DLD1 (cell line): ENCODE measurements around the gene HFE.
"Not testable (repeated sequence)": the region's sequence is repeated elsewhere in the genome, so short reads cannot be mapped to it uniquely, and the experiment has no call there.

Experiments used
- in situ Hi-C: cut with HindIII; loops from 2 replicates; pipeline ENCODE4 v1.10.0; 2017; ENCODE audit warnings: low sequenced_read_pairs

The HFE gene

DNA sequence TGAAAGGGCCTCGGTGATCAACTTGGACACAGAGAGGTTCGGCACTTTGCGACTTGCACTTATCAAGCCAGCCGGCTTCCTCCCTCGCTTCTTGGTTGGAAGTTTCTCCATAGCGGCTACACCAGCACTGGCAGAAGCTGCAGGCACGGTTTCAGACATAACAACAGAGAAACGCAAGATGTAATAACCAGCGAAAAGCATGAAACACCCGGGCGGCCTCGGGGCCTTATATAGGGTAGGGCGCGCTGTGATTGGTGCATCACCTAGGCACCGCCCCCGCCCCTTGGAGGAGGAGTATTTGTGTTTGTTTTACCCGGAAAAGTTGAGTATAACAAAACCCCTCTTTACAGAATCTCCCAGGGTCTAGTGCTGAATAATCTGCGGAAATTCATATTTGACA, 20.7 kb downstream of the HFE start:
- in situ Hi-C loops: no loop called here

DNA sequence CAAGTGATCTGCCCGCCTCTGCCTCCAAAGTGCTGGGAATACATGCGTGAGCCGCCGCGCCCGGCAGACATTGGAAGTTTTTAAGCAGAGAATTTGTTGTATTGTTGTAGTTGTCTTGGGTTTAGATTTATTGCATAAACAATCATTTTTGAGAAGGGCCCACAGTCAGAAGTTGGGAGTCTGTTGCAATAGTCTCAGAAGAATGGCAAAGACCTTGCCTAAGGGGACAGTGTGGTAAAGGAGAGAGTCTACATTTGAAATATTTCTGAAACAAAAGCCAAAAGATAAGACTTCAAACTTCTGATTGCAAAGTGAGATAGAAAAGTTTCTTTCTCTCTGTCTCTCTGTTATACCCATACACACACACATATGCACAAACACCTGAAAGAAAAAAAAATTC, 22.5 kb downstream of the HFE start:
- in situ Hi-C loops: no loop called here

DNA sequence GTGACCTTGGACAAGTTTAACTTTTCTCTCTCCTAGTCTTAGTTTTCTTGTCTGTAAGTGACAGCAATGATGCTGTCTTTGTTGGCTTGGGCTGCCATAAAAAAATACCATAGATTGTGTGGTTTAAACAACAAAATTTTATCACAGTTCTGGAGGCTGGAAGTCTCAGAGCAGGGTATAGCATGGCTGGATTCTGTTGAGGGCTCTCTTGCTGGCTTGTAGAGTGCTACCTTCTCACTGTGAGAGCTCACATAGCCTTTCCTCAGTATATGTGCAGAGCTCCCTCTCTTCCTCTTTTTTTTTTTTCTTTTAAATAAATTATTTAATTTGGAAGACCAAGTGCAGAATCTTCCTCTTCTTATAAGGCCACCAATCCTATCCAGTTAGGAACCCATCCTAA, 26.3 kb downstream of the HFE start:
- in situ Hi-C loops: no loop called here

DNA sequence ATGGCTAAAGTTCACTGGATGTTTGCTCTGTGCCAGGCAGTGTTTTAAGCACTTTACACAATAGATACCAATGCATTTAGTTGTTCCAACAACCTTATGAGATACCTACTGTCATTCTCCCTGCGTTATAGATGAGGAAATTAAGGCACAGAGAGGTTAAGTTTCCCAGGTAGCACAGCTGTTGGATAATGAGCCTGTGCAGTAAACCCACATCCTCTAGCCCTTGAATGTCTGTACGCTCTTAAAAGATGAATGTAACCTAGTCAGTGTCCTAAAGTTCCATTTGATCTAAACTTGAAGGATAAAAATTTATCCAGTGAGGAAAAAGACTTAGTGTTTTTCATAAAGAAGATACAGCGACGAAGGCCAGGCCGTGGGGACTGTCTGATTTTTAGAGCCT, 28.0 kb downstream of the HFE start:
- in situ Hi-C loops: no loop called here

DNA sequence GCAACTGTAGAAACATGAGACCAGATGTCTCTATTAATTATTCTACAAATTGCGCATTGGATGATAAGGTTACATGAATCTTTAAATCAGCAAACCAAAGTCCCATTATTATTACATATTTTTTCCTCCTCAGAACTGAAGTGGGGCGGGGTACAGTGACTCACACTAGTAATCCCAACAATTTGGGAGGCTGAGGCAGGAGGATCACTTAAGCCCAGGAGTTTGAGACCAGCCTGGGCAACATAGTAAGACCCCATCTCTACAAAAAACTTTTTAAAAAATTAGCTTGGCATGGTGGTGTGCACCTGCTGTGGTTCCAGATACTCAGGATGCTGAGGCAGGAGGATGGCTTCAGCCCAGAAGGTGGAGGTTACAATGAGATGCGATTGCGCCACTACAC, 29.0 kb downstream of the HFE start:
- in situ Hi-C loops: no loop called here

DNA sequence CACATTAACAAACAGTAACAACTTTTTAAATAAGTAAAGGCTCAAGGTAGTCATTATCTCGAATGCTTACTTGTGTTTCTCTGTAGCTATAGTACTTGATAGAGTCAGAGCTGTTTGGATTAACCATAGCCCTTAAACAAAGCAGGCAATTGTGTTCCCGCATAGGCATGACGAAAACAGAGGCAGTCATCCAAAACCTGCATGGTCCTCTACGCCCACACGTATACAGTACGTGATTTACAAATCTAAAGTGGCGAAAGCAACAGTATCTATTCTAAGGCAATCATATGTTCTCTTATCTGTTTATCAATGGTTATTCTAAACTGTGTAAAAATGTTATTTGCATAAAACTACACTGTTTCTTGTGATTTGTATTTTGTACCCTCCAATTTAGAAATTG, 31.8 kb downstream of the HFE start:
- in situ Hi-C loops: no loop called here

DNA sequence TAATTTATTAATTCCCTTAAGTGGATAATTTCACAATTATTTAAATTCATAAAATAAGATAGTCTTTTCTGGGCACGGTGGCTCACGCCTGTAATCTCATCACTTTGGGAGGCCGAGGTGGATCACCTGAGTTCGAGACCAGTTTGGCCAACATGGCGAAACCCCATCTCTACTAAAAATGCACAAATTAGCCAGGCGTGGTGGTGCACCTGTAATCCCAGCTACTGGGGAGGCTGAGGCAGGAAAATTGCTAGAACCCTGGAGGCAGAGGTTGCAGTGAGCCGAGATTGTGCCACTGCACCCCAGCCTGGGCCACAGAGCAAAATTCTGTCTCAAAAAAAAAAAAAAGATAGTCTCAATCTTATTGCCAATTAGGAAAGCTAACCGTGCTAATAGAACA, 32.9 kb downstream of the HFE start:
- in situ Hi-C loops: not testable (repeated sequence)

DNA sequence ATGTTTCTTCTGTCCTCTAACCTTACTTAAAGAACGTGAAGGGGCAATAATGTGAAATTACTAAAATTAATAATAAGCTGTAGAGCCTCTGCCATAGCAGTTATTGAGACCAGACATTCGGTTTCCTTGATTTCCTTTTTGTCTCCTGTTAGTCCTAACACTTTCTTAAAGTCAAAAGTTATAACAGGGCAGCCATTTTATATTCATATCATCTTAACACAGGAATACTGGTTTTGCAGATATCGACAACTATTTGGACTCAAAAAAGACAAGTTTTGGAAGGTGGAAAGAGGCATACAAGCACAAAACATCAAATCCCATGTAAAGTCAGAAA, 33.5 kb downstream of the HFE start:
- in situ Hi-C loops: no loop called here

DNA sequence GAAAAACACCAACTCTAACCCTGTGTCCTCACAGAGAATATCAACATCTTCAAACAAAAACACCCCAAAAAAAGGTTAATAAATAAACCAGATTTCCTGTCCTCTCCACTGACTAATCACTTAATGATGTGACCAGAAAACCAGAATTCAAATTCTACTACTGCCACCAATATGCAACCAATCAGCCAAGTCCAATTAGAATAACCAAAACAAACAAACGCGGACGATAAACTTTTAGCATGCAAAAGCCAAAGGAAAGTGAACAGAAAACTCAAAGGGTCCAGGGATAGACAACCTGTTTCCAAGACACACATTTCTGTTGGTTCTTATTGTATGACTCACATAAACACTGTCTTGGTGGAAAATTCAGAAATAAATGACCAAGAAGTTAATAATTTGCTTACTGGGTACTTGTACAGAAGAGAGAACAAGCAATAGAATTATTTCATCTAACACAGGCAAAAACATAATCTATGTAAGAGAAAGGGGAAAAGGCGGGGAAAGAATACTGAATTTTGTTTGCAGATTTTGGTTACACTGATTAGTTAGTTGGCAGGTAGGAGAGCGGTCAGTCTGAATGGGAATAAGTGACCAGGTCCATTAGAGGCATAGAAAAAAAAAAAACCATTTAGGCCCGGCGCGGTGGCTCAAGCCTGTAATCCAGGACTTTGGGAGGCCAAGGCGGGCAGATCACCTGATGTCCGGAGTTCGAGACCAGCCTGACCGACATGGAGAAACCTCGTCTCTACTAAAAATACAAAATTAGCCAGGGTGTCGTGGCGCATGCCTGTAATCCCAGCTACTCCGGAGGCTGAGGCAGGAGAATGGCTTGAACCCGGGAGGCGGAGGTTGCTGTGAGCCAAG, 34.1 kb downstream of the HFE start:
- in situ Hi-C loops: no loop called here

DNA sequence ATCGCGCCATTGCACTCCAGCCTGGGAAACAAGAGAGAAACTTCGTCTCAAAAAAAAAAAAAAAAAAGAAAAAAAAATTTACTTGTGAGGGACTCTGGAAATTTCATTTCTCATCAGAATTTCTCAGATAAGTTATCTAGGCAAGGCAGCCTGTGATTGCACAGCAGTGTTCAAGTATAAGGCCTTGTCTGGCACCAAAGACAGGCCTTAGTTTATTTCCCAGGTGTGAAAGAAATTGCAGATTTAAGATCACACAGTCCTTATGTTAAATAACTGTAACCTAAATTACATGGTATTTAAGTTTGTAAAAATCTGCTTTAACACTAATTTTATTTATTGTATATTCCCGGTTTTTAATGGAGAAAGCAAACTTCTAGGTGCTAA, 34.8 kb downstream of the HFE start:
- in situ Hi-C loops: no loop called here

DNA sequence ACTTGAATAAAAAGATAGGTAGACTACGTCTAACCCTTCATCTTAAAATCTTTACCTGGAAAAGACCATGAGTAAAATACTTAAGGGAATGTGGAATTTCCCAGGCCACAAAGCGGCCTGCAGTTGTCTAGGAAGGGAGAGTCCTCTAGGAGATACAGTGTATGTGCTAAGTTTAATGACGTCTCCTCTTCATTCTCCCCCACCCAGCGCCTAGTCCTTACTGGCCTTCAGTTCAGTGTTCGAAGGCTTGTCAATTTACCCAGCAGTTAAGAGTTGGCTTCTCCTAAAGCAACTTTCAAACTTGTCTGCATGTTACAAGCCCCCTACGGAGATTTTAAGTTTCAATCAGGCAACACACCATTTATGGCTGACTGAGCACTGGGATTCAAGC, 35.2 kb downstream of the HFE start:
- in situ Hi-C loops: no loop called here

DNA sequence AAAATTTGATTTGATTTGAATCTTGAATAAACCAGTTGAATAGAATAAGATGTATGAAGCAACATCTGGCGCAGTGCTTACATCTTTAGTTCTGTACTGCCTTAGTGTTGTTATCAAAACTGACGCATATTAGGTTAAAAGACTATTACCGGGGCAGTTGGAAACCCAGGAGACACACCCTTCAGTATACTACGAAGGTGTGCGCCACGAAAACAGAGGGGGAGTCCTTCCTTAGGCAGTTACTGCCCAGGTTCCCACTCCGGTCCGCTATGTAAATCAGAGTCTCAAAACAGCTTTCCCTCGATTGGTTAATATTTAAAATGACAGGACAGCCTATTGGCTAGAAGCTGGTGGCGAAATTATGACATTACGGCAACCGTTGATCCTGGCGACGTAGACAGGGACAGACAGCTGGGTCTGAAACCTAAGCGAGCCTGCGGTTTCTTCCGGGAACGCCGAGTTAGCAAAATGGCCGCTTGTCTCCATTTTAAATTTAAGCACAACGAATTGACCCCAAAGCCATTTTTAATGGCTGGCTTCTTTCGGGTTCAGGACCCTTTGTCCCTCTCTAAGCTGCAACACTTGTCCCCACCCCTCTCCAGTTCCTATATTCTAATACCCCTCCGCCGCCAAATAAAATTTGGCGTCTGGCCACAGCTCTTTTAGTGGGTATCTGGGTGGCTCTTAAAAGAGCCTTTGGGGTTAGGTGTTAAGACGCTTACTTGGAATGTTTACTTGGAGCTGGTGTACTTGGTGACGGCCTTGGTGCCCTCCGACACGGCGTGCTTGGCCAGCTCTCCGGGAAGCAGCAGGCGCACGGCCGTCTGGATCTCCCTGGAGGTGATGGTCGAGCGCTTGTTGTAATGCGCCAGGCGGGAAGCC, 35.8 kb downstream of the HFE start:
- in situ Hi-C loops: no loop called here

DNA sequence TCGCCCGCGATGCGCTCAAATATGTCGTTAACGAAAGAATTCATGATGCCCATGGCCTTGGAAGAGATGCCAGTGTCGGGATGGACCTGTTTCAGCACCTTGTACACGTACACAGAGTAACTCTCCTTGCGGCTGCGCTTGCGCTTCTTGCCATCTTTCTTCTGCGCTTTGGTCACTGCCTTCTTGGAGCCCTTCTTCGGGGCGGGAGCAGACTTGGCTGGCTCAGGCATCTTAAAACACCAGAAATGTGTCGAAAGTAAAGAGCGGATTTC, 36.4 kb downstream of the HFE start:
- in situ Hi-C loops: no loop called here

DNA sequence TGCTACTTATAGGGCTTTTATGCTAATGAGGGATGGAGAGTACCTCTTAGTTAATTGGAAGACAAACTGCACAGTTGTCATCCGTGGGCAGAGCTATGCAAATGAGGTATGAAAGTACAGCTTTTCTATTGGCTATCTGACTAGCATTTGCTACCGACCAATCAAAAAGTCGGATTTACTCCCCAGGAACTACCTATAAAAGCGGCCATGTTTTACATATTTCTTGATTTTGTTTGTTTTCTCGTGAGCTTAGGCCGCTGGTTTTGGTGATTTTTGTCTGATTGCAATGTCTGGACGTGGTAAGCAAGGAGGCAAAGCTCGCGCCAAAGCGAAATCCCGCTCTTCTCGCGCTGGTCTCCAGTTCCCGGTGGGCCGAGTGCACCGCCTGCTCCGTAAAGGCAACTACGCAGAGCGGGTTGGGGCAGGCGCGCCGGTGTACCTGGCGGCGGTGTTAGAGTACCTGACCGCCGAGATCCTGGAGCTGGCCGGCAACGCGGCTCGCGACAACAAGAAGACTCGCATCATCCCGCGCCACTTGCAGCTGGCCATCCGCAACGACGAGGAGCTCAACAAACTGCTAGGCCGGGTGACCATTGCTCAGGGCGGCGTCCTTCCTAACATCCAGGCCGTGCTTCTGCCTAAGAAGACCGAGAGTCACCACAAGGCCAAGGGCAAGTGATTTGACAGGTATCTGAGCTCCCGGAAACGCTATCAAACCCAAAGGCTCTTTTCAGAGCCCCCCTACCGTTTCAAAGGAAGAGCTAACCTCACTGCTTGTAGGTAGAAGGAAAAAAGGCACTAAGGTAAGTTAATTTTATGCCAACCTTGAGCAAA, 36.9 kb downstream of the HFE start:
- in situ Hi-C loops: no loop called here

DNA sequence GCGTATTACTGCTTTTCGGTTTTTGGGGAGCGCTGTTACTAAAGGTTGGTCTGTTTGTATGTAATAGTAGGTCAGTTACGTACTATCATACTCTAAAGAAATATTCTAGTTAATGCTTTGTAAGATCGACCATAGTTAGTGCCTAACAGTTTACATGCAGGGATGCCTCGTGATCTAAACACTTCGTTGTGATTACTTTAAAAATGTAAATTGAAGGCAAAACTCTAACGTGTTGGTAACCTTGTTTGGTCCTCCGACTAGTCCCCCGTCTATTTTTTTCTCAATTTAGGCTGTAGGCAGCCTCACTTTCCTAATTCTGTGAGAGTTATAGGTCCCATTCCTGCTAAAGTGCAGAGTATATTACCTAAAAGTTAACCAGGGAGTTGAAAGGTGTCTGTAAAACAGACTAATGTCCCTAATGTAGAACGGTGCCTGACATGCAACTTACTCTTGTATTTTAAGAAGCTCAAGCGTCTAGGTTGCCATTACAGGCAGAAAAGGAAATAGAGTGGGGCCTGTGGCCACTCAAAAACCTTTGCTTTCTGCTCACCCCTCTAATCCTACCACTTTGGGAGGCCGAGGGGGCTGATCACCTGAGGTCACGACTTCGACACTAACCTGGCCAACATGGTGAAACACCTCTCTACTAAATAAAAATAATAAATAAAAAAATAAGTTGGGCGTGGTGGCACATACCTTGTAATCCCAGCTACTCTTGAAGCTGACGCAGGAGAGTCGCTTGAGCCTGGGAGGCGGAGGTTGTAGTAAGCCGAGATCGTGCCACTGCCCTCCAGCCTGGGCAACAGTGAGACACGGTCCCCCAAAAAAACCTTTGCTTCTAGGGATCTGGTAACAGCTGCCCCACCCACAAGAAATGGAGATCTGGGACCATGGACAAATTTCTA, 37.8 kb downstream of the HFE start:
- in situ Hi-C loops: no loop called here

DNA sequence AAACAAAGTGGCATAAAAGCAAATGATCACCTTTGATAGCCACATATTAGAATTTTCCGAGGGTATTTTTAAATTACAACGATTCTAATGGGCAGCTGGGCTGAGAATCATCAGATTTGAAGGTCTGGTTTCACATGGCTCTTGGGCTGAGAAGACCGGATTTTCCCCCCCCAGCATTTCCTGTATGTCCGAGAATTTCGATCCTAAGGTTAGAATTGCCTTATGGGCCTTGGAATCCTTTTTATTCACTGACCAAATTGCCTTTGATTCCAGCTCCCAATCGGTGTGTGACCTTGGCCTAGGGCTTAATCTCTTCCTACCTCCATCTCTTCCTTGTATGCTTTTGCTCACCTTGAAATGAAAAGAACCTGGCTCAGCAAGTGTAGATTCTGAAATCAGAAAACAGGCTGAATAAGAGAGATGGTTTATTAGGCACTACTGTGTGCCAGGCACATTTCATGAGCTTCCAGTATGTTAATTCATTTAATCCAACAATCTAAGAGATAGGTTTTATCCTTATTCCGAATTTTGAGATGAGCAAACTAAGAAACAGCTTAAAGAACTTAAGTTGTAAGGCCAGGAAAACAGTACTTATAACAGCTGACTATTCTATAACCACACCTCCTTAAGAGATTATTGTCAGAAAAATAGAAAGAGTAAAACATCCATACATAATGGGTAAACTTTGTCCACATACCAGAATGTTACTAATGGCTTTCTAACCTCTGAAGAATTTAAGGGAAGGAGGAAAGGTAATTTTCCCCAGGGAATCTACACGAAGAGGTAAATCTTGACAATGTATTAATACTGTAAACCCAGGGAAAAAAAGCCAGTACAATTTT, 39.4 kb downstream of the HFE start:
- in situ Hi-C loops: no loop called here

DNA sequence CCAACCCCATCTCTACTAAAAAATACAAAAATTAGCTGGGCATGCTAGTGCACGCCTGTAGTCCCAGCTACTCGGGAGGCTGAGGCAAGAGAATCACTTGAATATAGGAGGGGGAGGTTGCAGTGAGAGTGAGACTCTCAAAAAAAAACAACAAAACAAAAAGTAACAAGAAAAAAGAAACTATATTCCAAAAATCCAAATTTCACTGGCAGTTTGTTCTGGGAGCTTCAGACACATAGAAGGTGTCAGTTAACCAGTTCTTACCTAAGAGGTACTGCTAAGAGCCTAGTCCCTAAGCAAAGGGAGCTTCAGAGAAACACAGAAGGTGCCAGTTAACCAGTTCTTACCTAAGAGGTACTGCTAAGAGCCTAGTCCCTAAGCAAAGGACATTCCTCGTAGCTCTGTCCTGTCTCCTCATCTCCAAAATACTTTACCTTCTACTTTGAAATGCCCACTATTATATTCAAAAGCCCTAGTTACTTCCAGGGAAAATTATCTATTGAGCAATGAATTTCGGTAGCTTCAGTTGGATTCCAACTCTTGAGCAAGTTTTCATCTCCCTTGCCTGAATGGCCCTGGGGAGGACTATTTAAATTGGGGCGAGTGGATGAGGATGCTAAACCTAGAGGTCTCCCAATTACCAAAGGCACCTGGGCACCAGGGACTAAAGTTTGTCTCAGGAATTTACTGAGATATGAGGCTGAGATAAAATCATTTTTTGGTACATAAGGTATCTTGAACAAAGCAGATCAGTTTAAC, 41.0 kb downstream of the HFE start:
- in situ Hi-C loops: no loop called here

DNA sequence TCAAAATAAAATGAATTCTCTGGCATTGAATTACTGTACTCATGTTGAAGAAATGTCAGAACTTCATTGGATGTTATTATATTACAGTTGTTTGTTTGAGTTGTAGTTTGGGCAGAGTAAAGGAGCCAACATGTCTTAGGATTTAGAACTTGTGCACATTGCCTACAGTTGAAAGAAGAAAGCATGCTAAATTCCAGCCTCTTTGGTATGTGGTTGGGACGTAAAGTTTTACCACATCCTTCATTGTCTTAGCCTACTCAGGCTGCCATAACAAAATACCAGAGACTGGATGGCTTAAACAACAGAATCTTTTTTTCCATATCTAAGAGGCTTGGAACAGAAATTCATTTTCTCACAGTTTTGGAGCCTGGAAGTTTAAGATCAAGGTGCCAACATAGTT, 42.4 kb downstream of the HFE start:
- in situ Hi-C loops: no loop called here

DNA sequence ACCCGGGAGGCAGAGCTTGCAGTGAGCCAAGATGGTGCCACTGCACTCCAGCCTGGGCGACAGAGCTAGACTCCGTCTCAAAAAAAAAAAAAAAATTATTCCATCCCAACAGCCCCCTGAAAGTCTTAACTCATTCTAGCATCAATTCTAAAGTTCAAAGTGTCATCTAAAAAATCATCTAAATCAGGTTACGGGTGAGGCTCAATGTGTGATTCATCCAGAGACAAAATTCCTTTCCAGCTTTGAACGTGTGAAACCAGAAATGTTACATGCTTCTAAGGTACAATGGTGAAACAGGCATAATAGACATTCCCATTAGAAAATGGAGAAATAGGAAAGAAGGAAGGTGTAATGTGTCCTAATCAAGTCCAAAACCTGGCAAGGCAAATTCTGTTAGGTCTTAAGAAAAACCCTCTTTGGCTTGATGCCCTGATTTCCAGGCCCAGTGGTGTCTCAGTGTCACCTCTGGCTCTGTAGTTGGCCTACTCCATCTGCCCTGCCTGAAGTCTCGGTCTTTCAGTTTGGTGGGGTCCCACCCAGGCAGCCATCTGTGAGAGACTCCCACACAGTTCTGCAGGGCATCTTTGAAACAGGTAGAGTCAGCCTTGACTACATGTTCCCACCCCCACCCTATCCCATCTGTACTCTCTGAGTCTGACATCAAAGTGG, 43.5 kb downstream of the HFE start:
- in situ Hi-C loops: no loop called here
